HG02588 (cell line): ENCODE measurements around the gene DOK5.
A peak's percentile ranks its signal among the peaks of the same experiment; 100 is the strongest.

ENCODE experiments used
- ATAC-seq: cut with Tn5 transposase; IDR thresholded peaks from one replicate; pipeline ENCODE4 v1.9.1; 2021; ENCODE audit warnings: mild to moderate bottlenecking, moderate library complexity; ENCODE audit not compliant: unreplicated experiment

Gene DOK5

GRCh38 chr20:54642864-54643667, 167.7 kb downstream of the DOK5 start:
- no peak for ATAC-seq

DNA sequence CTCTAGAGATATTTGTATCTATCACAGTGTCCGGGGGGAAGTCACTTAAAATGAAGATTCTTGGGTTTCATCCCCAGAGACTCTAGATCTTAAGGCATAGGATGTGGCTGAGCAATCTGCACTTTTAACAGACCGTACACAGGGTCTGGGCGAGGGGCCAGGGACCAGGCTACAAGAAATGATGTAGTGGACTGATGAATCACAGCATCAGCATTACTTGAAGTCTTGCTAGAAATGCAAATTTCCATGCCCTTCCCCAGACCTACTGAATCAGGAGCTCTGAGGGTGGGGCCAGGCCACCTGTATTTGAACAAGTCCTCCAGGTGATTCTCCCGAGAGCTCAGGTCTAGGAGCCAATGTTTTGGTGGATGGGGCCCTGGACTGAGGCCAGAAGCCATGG, 168.4 kb downstream of the DOK5 start:
- ATAC-seq = no peak

DNA sequence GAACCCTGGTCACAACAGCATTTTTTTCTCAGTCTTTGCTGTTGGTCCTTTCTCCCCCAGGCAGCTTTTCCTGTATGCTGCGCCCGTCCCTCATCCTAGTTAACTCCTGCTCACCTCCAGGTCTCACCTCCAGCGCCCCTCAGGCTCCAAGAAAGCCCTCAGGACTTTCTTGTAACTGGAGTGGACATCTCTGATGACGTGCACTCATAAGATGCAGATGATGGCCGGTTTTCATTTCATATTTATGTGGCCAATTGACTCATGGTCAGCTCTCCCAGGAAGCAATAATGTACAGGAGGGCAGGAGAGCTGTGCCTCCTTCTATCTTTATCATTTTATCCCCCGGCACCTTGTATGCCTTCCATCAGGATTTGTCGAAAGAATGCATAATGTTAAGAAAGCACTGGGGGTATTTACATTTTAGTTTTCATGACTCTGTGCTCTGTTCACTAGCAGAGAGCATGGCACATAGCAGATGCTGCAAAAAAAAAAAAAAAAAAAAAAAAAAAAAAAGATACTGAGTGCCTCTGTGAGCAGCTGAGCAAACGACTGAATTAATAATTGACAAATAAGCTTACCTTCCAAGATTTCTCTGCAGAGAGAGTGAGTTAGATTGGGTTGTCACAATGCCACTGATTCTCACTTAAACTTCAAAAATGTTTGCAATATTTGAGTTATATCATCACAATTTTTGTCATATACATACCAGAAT, 170.2 kb downstream of the DOK5 start:
- ATAC-seq = no peak

GRCh38 chr20:54646156-54646517, 170.7 kb downstream of the DOK5 start:
- no peak for ATAC-seq

DNA sequence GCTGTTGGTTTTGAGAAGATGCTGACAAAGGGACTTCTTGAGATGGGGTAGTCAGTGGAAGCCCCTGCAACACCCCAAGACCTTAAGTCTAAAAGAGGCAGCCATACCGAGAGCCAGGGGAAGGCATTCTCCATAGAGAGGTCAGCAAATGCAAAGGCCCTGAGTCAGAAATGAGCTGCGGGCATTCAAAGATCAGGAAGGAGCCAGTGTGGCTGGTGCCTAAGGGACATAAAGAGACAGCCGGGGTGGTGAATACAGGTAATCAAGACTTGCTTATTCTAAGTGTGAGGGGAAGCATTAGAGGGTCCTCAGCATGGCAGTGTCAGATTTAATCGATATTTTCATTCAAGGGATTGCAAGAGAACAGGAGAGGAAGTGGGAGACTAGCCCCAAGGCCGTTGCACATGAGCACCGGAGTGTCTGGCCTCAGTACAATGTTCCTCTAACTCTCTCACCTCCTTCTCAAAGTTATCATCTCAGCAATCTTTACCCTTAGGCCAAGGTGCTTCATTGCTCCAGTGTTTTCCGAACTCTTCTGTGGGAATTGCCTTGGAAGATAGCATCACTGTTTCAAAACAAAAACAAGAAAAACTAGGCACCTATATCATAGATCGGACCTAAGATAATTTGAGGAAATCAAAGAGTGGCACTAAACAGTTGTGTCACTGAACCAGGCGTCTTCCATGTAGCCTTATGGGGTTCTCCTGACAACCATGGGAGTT, 173.2 kb downstream of the DOK5 start:
- ATAC-seq = no peak

DNA sequence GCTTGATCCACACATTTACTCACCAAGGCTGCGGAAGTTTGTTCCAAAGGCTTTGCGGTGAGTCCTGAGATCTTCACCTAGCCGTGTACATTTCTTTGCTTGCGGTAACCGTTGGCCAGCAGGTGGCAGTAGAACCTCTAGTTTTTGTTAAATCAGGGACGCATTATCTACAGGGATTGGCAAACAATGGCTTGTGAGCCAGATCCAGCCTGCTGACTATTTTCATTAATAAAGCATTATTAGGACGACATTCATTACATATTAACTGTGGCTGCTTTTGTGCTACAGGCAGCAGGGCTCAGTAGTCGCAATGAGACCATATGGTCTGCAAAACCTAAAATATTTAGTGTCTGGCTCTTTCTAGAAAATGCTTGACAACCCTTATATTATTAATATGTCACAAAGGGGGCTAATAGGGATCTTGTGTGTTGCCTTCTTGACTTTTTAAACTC, 174.1 kb downstream of the DOK5 start:
- no peak for ATAC-seq

- no peak for ATAC-seq
These were observed 174.8 kb downstream of the DOK5 start for GRCh38 chr20:54650052-54650719.

GRCh38 chr20:54651252-54651651, 175.9 kb downstream of the DOK5 start:
- no peak for ATAC-seq

- ATAC-seq = no peak
These were observed 179.1 kb downstream of the DOK5 start for GRCh38 chr20:54654450-54654849.

DNA sequence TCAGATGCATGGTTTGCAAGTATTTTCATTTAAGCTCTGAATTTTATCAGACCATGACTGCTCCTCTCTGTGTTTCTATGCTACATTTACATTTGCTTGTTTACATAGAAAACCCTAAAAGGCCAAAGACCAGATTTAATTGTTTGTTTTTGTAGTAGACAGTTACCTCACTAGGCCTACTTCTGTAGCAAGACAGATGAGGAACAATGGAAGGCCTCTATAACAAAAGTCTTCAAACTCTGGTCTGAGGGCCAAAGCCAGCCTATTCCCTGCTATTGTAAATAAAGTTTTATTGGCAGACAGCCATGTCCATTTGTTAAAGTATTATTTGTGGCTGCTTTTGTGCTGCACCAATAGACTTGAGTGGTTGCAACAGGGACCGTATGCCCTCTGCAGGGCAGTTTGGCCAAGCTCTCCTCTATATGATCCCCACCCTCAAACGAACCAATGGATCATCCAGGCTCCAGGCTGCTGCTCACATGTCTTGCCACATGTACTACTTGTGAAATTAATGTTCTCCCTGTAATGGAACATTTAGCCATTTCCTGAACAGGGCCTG, 182.0 kb downstream of the DOK5 start:
- ATAC-seq = no peak

DNA sequence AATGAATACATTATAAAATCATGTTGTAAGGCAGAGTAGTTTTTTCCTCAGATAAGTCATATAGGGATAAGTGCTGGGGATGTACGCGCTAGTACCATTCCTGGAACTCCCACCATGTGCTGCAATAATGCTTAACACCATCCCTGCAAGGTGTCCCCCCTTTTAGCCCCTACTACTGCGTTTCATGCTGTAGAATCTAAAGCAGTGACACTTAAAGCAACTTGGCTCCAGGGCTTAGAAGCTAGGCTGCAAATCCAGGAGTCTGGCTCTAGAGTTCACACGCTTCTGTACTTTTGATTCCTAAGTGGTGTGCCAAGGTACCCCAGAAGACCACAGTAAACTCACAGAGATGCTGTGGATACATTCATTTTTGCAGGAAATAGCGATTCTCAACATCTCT, 183.1 kb downstream of the DOK5 start:
- no peak for ATAC-seq

DNA sequence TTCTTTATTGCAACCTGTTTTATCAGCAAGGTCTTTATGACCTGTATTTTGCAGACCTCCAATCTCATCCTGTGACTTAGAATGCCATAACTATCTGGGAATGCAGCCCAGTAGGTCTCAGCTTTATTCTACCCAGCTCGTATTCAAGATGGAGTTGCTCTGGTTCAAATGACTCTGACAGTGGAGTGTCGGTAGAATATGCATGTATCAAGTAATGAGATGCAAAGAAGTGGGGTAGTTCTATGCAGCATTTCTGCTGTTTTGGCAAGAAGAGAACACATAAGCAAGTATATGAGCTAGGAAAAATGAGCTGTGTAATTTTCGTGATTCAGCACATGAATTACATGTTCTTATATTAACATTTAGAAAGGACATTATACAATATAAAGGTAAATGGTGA, 185.9 kb downstream of the DOK5 start:
- ATAC-seq = no peak

DNA sequence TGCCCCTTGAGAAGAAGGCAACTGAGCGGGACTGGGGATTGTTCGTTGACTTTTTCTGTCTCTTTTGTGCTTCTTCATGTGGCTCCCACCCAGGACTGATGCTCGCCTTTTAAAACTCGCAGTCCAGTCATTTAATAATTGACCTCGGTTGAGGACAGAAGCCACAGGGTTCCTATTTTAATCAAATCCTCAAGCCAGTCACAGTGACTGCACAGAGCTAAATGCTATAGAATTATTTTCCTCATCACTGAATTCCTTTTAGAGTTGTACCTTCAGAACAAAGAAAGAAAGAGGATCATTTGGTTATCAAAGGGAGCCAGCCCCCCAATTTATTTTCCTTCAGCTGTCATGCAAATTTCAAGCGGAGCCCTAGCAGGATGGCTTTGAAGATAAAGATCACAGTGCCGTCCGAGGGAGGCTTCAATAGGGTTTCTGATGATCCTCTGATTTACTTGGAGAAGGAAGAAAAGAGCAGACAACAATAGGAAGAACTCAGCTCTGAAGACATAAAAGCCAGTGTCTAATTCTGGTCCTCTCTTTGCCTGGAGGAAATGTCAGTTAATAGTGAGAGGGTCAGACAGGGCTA, 186.6 kb downstream of the DOK5 start:
- ATAC-seq = no peak

- ATAC-seq = peak; percentile 56
These were observed 190.4 kb downstream of the DOK5 start for GRCh38 chr20:54665812-54666211.

GRCh38 chr20:54668271-54669039, 193.1 kb downstream of the DOK5 start:
- ATAC-seq = peak; percentile 74

DNA sequence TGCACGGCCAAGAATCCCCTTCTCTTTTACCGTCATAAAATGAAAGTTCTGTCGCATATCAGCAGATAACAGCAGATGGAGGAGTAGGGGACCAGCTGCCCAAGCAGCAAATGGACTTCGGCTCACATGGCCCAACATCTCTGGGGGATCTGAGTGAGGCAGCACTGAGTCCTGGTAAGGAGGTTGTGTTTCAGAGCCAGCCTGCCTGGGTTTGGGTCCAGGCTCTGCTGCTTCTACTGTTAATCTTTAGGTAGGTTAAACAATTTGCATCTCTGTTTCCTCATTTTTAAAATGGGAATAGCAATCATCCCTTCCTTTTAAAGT, 193.6 kb downstream of the DOK5 start:
- ATAC-seq = no peak

DNA sequence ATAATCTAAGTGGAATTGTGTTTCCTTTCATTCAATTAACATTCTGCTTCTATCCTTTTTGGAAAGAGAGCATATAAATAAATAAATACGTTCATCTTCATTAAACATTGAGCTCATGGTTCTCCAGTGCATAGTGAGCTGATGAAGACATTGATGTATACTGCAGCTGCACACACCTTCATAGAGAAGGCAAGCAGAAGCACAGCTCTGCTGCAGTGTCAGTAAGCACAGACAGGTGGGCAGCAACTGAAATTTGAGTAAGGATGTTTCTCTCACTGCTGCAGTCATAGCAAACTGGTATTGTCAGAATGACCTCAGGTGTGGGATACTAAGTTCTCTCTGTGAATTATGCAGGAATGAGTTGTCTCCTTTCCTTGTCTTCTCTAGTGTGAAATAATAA, 202.9 kb downstream of the DOK5 start:
- ATAC-seq = no peak

DNA sequence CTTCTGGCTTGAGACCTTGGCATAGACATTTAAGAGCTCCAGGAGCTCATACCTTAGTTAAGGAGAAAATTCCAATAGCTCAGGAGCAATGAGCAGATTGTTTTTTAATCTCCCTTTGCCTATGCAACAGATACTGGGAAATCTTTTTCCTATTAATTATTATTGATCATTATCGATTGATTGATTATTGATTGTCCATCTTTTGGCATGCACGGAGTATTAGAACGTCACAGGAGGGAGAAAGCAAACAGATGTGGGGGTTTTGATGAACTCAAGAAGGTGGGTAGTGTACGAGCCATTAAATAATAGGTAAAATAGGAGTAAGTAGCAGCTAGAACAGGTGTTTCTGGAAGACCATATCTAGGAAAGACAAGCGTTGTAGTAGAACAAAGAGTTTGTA, 205.0 kb downstream of the DOK5 start:
- no peak for ATAC-seq

- no peak for ATAC-seq
These were observed 205.7 kb downstream of the DOK5 start for GRCh38 chr20:54680872-54681619.
